Activated CD8-positive, alpha-beta memory T cell treated with anti-CD3 and anti-CD28 coated beads, Interleukin-2, amount 50 U/mL, for 24 hours (primary cell): Measurements from ENCODE around the gene RNF41.
"Not testable (repeated sequence)": the region's sequence is repeated elsewhere in the genome, so short reads cannot be mapped to it uniquely, and the experiment has no call there.

Source experiments
- DNase-seq: peaks from one replicate; pipeline ENCODE4 v3.0.0-alpha.2; 2020; ENCODE audit errors: extremely low read depth

RNF41 gene

GRCh38 chr12:56221757-56222530, at the start of gene RNF41:
TSS of gene RNF41 (minus strand) at chr12:56221922. CDS start at chr12:56214047, 7,875 bp downstream.
- peak; percentile 79 for DNase-seq

GRCh38 chr12:56271031-56271430, 49.3 kb upstream of the RNF41 start:
- DNase-seq = no peak

- no peak for DNase-seq
Measured at GRCh38 chr12:56267443-56268071, 45.8 kb upstream of the RNF41 start.

- DNase-seq = peak; percentile 81
Measured at GRCh38 chr12:56266693-56267442, 45.1 kb upstream of the RNF41 start, which contains the start of gene COQ10A. TSS of gene COQ10A (plus strand) at chr12:56266942. CDS start at chr12:56267119, 177 bp downstream.

GRCh38 chr12:56266068-56266692, 44.5 kb upstream of the RNF41 start:
- DNase-seq = not testable (repeated sequence)

- not testable (repeated sequence) for DNase-seq
Measured at GRCh38 chr12:56262955-56263354, 41.2 kb upstream of the RNF41 start.

GRCh38 chr12:56261503-56262232, 39.9 kb upstream of the RNF41 start:
- no peak for DNase-seq

GRCh38 chr12:56260921-56261320, 39.2 kb upstream of the RNF41 start:
- DNase-seq = no peak

GRCh38 chr12:56260380-56260779, 38.7 kb upstream of the RNF41 start:
- DNase-seq = no peak

- no peak for DNase-seq
Measured at GRCh38 chr12:56258820-56259183, 37.1 kb upstream of the RNF41 start.

GRCh38 chr12:56258068-56258819, 36.5 kb upstream of the RNF41 start, which contains the start of gene ANKRD52:
TSS of gene ANKRD52 (minus strand) at chr12:56258384. CDS start at chr12:56258269, 115 bp downstream.
- peak; percentile 35 for DNase-seq

- no peak for DNase-seq
Measured at GRCh38 chr12:56257491-56258067, 35.9 kb upstream of the RNF41 start.

GRCh38 chr12:56257071-56257470, 35.3 kb upstream of the RNF41 start:
- DNase-seq = no peak

GRCh38 chr12:56256326-56256960, 34.7 kb upstream of the RNF41 start:
- no peak for DNase-seq

- no peak for DNase-seq
Measured at GRCh38 chr12:56255671-56256070, 33.9 kb upstream of the RNF41 start.

GRCh38 chr12:56253091-56253490, 31.4 kb upstream of the RNF41 start:
- DNase-seq = no peak

GRCh38 chr12:56252649-56253048, 30.9 kb upstream of the RNF41 start:
- DNase-seq = no peak

- no peak for DNase-seq
Measured at GRCh38 chr12:56248711-56249110, 27.0 kb upstream of the RNF41 start.

GRCh38 chr12:56247923-56248322, 26.2 kb upstream of the RNF41 start:
- no peak for DNase-seq

GRCh38 chr12:56244494-56244893, 22.8 kb upstream of the RNF41 start:
- DNase-seq = no peak
